Endodermal cell (in vitro differentiated cells): ENCODE data around the gene OTOP3. TPM values are rescaled to one million over a fixed set of nuclear protein-coding genes. Genes with fewer than 3 reads are reported as not detected.

Experiments used
- DNase-seq: peaks from one replicate; pipeline ENCODE4 v3.0.0-alpha.2; 2017
- H3K27ac ChIP-seq: 2 replicates; pipeline ENCODE4 v1.5.1; 2013; ENCODE audit warnings: mild to moderate bottlenecking, low read depth, low read length, moderate library complexity
- H3K27me3 ChIP-seq: 2 replicates; pipeline ENCODE4 v1.6.1; 2013; ENCODE audit warnings: mild to moderate bottlenecking, low read length, moderate library complexity; ENCODE audit not compliant: insufficient read depth, control insufficient read depth, poor library complexity, severe bottlenecking
- H3K36me3 ChIP-seq: 2 replicates; pipeline ENCODE4 v1.7.0; 2013; ENCODE audit warnings: mild to moderate bottlenecking, low read length, moderate library complexity; ENCODE audit not compliant: control insufficient read depth, insufficient read depth
- H3K4me1 ChIP-seq: one replicate; pipeline ENCODE4 v1.7.0; 2013; ENCODE audit warnings: low read length; ENCODE audit not compliant: control insufficient read depth, insufficient read depth
- H3K4me3 ChIP-seq: 2 replicates; pipeline ENCODE4 v1.5.1; 2013; ENCODE audit warnings: mild to moderate bottlenecking, low read length, moderate library complexity
- H3K9ac ChIP-seq: 2 replicates; pipeline ENCODE4 v1.6.1; 2013; ENCODE audit warnings: mild to moderate bottlenecking, low read length, moderate library complexity; ENCODE audit not compliant: poor library complexity, severe bottlenecking; ENCODE audit errors: extremely low read depth
- H3K9me3 ChIP-seq: 2 replicates; pipeline ENCODE4 v1.6.1; 2013; ENCODE audit warnings: mild to moderate bottlenecking, low read length, moderate library complexity; ENCODE audit not compliant: control insufficient read depth
- H3K27ac Mint-ChIP-seq: 2 replicates; pipeline ENCODE4 v1.8.0; 2020; ENCODE audit warnings: mixed read lengths
- H3K27me3 Mint-ChIP-seq: 2 replicates; pipeline ENCODE4 v1.8.0; 2021; ENCODE audit warnings: mild to moderate bottlenecking, mixed read lengths; ENCODE audit not compliant: insufficient read depth
- H3K36me3 Mint-ChIP-seq: 2 replicates; pipeline ENCODE4 v1.8.0; 2020; ENCODE audit warnings: low read depth, mixed read lengths
- H3K4me1 Mint-ChIP-seq: 2 replicates; pipeline ENCODE4 v1.8.0; 2020; ENCODE audit warnings: mixed read lengths
- H3K4me3 Mint-ChIP-seq: 2 replicates; pipeline ENCODE4 v1.8.0; 2020; ENCODE audit warnings: mild to moderate bottlenecking, moderate library complexity, mixed read lengths
- H3K9me3 Mint-ChIP-seq: 2 replicates; pipeline ENCODE4 v1.8.0; 2020; ENCODE audit warnings: mild to moderate bottlenecking, mixed read lengths
- CTCF ChIP-seq: fragments of 200-600 bp; sonication (generic); conservative IDR thresholded peaks from 2 replicates; pipeline ENCODE4 v1.5.0; 2021; ENCODE audit warnings: antibody characterized with exemption, mild to moderate bottlenecking
- WGBS, 2 experiments: methylation state at CpG; one replicate each; pipeline versions ENCODE4 v1.1.5 to v1.1.7; 2013; ENCODE audit warnings: missing lambda C conversion rate in 2 of 2, mixed read lengths in 1 of 2; ENCODE audit not compliant: insufficient coverage in 1 of 2, insufficient read length in 1 of 2; 5-methylcytosine and 5-hydroxymethylcytosine counted together
- total RNA-seq, 2 donors: library from RNA; stranded (reverse); fragmentation: NEBNext Ultra II Directional in 1 of 2; extraction: Animal tissue kit (Norgen Biotek cat#: 25700) in 1 of 2; gene quantifications; 2 replicates in 1 of 2; 3 replicates in 1 of 2; pipeline ENCODE4 v1.2.1, GENCODE V29; 2021

OTOP3 gene
- total RNA-seq, 2 donors from 2014 or later: not detected

DNA sequence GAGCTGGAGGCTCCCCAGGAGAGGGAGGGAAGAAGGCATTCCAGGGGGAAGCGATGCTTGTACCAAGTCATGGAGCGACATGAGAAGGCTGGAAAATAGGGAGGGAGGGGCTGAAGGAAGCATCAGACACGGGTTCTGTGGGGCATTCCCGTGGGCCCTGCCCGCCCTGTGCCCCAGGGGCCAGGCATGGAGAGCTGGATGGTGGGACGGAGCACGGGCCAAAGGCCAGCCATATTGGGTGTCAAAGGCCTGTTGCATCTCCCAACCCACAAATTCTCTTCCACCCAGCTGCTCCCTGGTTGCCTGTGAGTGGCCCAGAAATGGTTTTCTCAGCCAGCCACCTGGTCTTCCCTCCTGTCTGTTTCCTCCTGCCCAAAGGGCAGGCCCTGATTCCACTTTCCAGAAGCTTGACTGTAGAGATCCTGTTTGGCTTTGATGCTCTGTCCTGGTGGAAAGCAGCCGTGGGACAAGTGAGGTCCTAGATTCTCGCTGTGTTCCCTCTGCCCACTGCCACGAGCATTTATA is 54.9 kb downstream of the OTOP3 start:
- 91 to 100% methylated on average over 7 to 10 of the region's 10 CpGs for WGBS, 2 experiments
- Mint-ChIP-seq H3K36me3 (peaks cover 6% of the 10 kb centered on the region), H3K4me3 (no peak overlapping the region), H3K27ac (no peak overlapping the region), H3K4me1 (peaks cover 4% of the 10 kb centered on the region), H3K27me3 (no peaks in the 10 kb centered on the region), H3K9me3 (no peaks in the 10 kb centered on the region)
- no peak for DNase-seq
- Histone ChIP-seq H3K9me3 (no peaks in the 10 kb centered on the region), H3K9ac (no peak overlapping the region), H3K27ac (no peak overlapping the region), H3K36me3 (peaks cover 6% of the 10 kb centered on the region), H3K27me3 (no peaks in the 10 kb centered on the region), H3K4me3 (no peak overlapping the region), H3K4me1 (peaks cover 4% of the 10 kb centered on the region)
- TF ChIP-seq CTCF: no peak

- Mint-ChIP-seq H3K4me3 (no peak overlapping the region), H3K27ac (peak overlapping the region; percentile 46), H3K9me3 (no peaks in the 10 kb centered on the region), H3K4me1 (peaks cover 4% of the 10 kb centered on the region), H3K27me3 (no peaks in the 10 kb centered on the region), H3K36me3 (peaks cover 10% of the 10 kb centered on the region)
- no peaks in the 10 kb centered on the region for H3K27me3 ChIP-seq
- no peaks in the 10 kb centered on the region for H3K9me3 ChIP-seq
- H3K9ac ChIP-seq: no peak overlapping the region
- no peak overlapping the region for H3K27ac ChIP-seq
- 90 to 92% methylated on average over 2 of the region's 2 CpGs for WGBS, 2 experiments
- TF ChIP-seq CTCF: no peak
- no peak overlapping the region for H3K4me3 ChIP-seq
- H3K4me1 ChIP-seq: peaks cover 4% of the 10 kb centered on the region
- H3K36me3 ChIP-seq: peaks cover 6% of the 10 kb centered on the region
- DNase-seq: no peak
Measured at GRCh38 chr17:74992223-74992622, 56.5 kb downstream of the OTOP3 start.

GRCh38 chr17:74994440-74994839 is 58.7 kb downstream of the OTOP3 start:
- Histone ChIP-seq H3K27me3 (no peaks in the 10 kb centered on the region), H3K27ac (no peak overlapping the region), H3K4me3 (no peak overlapping the region), H3K9me3 (no peaks in the 10 kb centered on the region), H3K36me3 (peaks cover 6% of the 10 kb centered on the region), H3K9ac (no peak overlapping the region), H3K4me1 (no peaks in the 10 kb centered on the region)
- H3K9me3 Mint-ChIP-seq: no peaks in the 10 kb centered on the region
- no peak overlapping the region for H3K27ac Mint-ChIP-seq
- no peak for TF ChIP-seq CTCF
- no peaks in the 10 kb centered on the region for H3K27me3 Mint-ChIP-seq
- H3K36me3 Mint-ChIP-seq: peaks cover 10% of the 10 kb centered on the region
- H3K4me1 Mint-ChIP-seq: peaks cover 4% of the 10 kb centered on the region
- no peak for DNase-seq
- H3K4me3 Mint-ChIP-seq: no peak overlapping the region
- 92 to 95% methylated on average over 6 to 7 of the region's 7 CpGs for WGBS, 2 experiments
